ENCODE measurements around the gene ERGIC1. TPM values are rescaled to one million over a fixed set of nuclear protein-coding genes. Genes with fewer than 3 reads are reported as not detected.

The ERGIC1 gene
- total and polyA plus RNA-seq, 4 donors, result 46.2 to 110 (median 88.6) TPM

- no peak overlapping the region for H3K27ac ChIP-seq (ENCODE audit: low read depth, low read length)
- WGBS (ENCODE audit: insufficient coverage), result 94% methylated on average over 20 of the region's 23 CpGs
- H3K4me1 ChIP-seq (ENCODE audit: control insufficient read depth, insufficient read depth, low read length), result peaks cover 7% of the 10 kb centered on the region
- H3K36me3 ChIP-seq (ENCODE audit: control insufficient read depth, insufficient read depth, low read length), result peaks cover 23% of the 10 kb centered on the region
- H3K27me3 ChIP-seq (ENCODE audit: control insufficient read depth, insufficient read depth, low read length), result no peaks in the 10 kb centered on the region
- no peak for DNase-seq (ENCODE audit: low read depth in 4 of 6, low spot score in 6 of 6)
- no peak overlapping the region for H3K4me3 ChIP-seq (ENCODE audit: low read depth, low read length)
- H3K9me3 ChIP-seq (ENCODE audit: control insufficient read depth, insufficient read depth, low read length), result no peaks in the 10 kb centered on the region
These were observed 51.7 kb downstream of the ERGIC1 start for GRCh38 chr5:172885597-172886340.

GRCh38 chr5:172886476-172886875 lies 52.4 kb downstream of the ERGIC1 start:
- Histone ChIP-seq H3K4me3 (ENCODE audit: low read depth, low read length) (no peak overlapping the region), H3K36me3 (ENCODE audit: control insufficient read depth, insufficient read depth, low read length) (peaks cover 30% of the 10 kb centered on the region), H3K9me3 (ENCODE audit: control insufficient read depth, insufficient read depth, low read length) (no peaks in the 10 kb centered on the region), H3K27ac (ENCODE audit: low read depth, low read length) (peak overlapping the region; percentile 78), H3K27me3 (ENCODE audit: control insufficient read depth, insufficient read depth, low read length) (no peaks in the 10 kb centered on the region), H3K4me1 (ENCODE audit: control insufficient read depth, insufficient read depth, low read length) (peaks cover 7% of the 10 kb centered on the region)
- no CpG with 5 or more reads among the region's 6 CpGs for WGBS (ENCODE audit: insufficient coverage)
- no peak for DNase-seq (ENCODE audit: low read depth in 4 of 6, low spot score in 6 of 6)

- no peak overlapping the region for H3K4me3 ChIP-seq (ENCODE audit: low read depth, low read length)
- H3K27ac ChIP-seq (ENCODE audit: low read depth, low read length), result peak overlapping the region; percentile 78
- WGBS (ENCODE audit: insufficient coverage), result 85% methylated on average over 9 of the region's 17 CpGs
- H3K36me3 ChIP-seq (ENCODE audit: control insufficient read depth, insufficient read depth, low read length), result peaks cover 32% of the 10 kb centered on the region
- H3K4me1 ChIP-seq (ENCODE audit: control insufficient read depth, insufficient read depth, low read length), result peaks cover 7% of the 10 kb centered on the region
- no peaks in the 10 kb centered on the region for H3K9me3 ChIP-seq (ENCODE audit: control insufficient read depth, insufficient read depth, low read length)
- no peak for DNase-seq (ENCODE audit: low read depth in 4 of 6, low spot score in 6 of 6)
- H3K27me3 ChIP-seq (ENCODE audit: control insufficient read depth, insufficient read depth, low read length), result no peaks in the 10 kb centered on the region
These were observed 53.0 kb downstream of the ERGIC1 start for GRCh38 chr5:172886974-172887501.

GRCh38 chr5:172887692-172888091 lies 53.6 kb downstream of the ERGIC1 start:
- WGBS (ENCODE audit: insufficient coverage), result 34% methylated on average over 2 of the region's 8 CpGs
- no peak for DNase-seq (ENCODE audit: low read depth in 4 of 6, low spot score in 6 of 6)
- peak overlapping the region; percentile 78 for H3K27ac ChIP-seq (ENCODE audit: low read depth, low read length)

GRCh38 chr5:172890659-172891058 lies 56.6 kb downstream of the ERGIC1 start:
- WGBS (ENCODE audit: insufficient coverage), result 90% methylated on average over 6 of the region's 6 CpGs
- Histone ChIP-seq H3K9me3 (ENCODE audit: control insufficient read depth, insufficient read depth, low read length) (no peaks in the 10 kb centered on the region), H3K4me3 (ENCODE audit: low read depth, low read length) (no peak overlapping the region), H3K27ac (ENCODE audit: low read depth, low read length) (no peak overlapping the region), H3K4me1 (ENCODE audit: control insufficient read depth, insufficient read depth, low read length) (peaks cover 10% of the 10 kb centered on the region), H3K36me3 (ENCODE audit: control insufficient read depth, insufficient read depth, low read length) (peaks cover 36% of the 10 kb centered on the region), H3K27me3 (ENCODE audit: control insufficient read depth, insufficient read depth, low read length) (no peaks in the 10 kb centered on the region)
- DNase-seq (ENCODE audit: low read depth in 4 of 6, low spot score in 6 of 6), result no peak

More at GRCh38 chr5:172887692-172888091, 53.6 kb downstream of the ERGIC1 start:
- no peaks in the 10 kb centered on the region for H3K9me3 ChIP-seq (ENCODE audit: control insufficient read depth, insufficient read depth, low read length)
- no peak overlapping the region for H3K4me3 ChIP-seq (ENCODE audit: low read depth, low read length)
- H3K4me1 ChIP-seq (ENCODE audit: control insufficient read depth, insufficient read depth, low read length), result peaks cover 8% of the 10 kb centered on the region
- H3K27me3 ChIP-seq (ENCODE audit: control insufficient read depth, insufficient read depth, low read length), result no peaks in the 10 kb centered on the region
- peaks cover 34% of the 10 kb centered on the region for H3K36me3 ChIP-seq (ENCODE audit: control insufficient read depth, insufficient read depth, low read length)

GRCh38 chr5:172891716-172892421 lies 57.8 kb downstream of the ERGIC1 start:
- Histone ChIP-seq H3K4me1 (ENCODE audit: control insufficient read depth, insufficient read depth, low read length) (peaks cover 12% of the 10 kb centered on the region), H3K9me3 (ENCODE audit: control insufficient read depth, insufficient read depth, low read length) (no peaks in the 10 kb centered on the region), H3K27ac (ENCODE audit: low read depth, low read length) (peak overlapping the region; percentile 10), H3K36me3 (ENCODE audit: control insufficient read depth, insufficient read depth, low read length) (peaks cover 38% of the 10 kb centered on the region), H3K27me3 (ENCODE audit: control insufficient read depth, insufficient read depth, low read length) (no peaks in the 10 kb centered on the region), H3K4me3 (ENCODE audit: low read depth, low read length) (no peak overlapping the region)
- WGBS (ENCODE audit: insufficient coverage), result 88% methylated on average over 1 of the region's 7 CpGs
- DNase-seq (ENCODE audit: low read depth in 4 of 6, low spot score in 6 of 6), result no peak

- Histone ChIP-seq H3K27ac (ENCODE audit: low read depth, low read length) (peak overlapping the region; percentile 10), H3K4me3 (ENCODE audit: low read depth, low read length) (no peak overlapping the region), H3K27me3 (ENCODE audit: control insufficient read depth, insufficient read depth, low read length) (no peaks in the 10 kb centered on the region), H3K4me1 (ENCODE audit: control insufficient read depth, insufficient read depth, low read length) (peaks cover 14% of the 10 kb centered on the region), H3K36me3 (ENCODE audit: control insufficient read depth, insufficient read depth, low read length) (peaks cover 41% of the 10 kb centered on the region), H3K9me3 (ENCODE audit: control insufficient read depth, insufficient read depth, low read length) (no peaks in the 10 kb centered on the region)
- no peak for DNase-seq (ENCODE audit: low read depth in 4 of 6, low spot score in 6 of 6)
- WGBS (ENCODE audit: insufficient coverage), result 78% methylated on average over 5 of the region's 7 CpGs
These were observed 58.7 kb downstream of the ERGIC1 start for GRCh38 chr5:172892713-172893112.

GRCh38 chr5:172894767-172895388 lies 60.8 kb downstream of the ERGIC1 start:
- Histone ChIP-seq H3K9me3 (ENCODE audit: control insufficient read depth, insufficient read depth, low read length) (no peaks in the 10 kb centered on the region), H3K27me3 (ENCODE audit: control insufficient read depth, insufficient read depth, low read length) (no peaks in the 10 kb centered on the region), H3K36me3 (ENCODE audit: control insufficient read depth, insufficient read depth, low read length) (peaks cover 47% of the 10 kb centered on the region), H3K4me3 (ENCODE audit: low read depth, low read length) (no peak overlapping the region), H3K27ac (ENCODE audit: low read depth, low read length) (no peak overlapping the region), H3K4me1 (ENCODE audit: control insufficient read depth, insufficient read depth, low read length) (peaks cover 27% of the 10 kb centered on the region)
- WGBS (ENCODE audit: insufficient coverage), result 100% methylated on average over 5 of the region's 7 CpGs
- no peak for DNase-seq (ENCODE audit: low read depth in 4 of 6, low spot score in 6 of 6)

- H3K36me3 ChIP-seq (ENCODE audit: control insufficient read depth, insufficient read depth, low read length), result peaks cover 52% of the 10 kb centered on the region
- H3K4me1 ChIP-seq (ENCODE audit: control insufficient read depth, insufficient read depth, low read length), result peaks cover 27% of the 10 kb centered on the region
- H3K4me3 ChIP-seq (ENCODE audit: low read depth, low read length), result no peak overlapping the region
- DNase-seq (ENCODE audit: low read depth in 4 of 6, low spot score in 6 of 6), result no peak
- no peaks in the 10 kb centered on the region for H3K9me3 ChIP-seq (ENCODE audit: control insufficient read depth, insufficient read depth, low read length)
- no peak overlapping the region for H3K27ac ChIP-seq (ENCODE audit: low read depth, low read length)
- no peaks in the 10 kb centered on the region for H3K27me3 ChIP-seq (ENCODE audit: control insufficient read depth, insufficient read depth, low read length)
- 100% methylated on average over 4 of the region's 4 CpGs for WGBS (ENCODE audit: insufficient coverage)
These were observed 61.5 kb downstream of the ERGIC1 start for GRCh38 chr5:172895549-172895948.
